IMR-90 (cell line): ENCODE data around the gene CCL11. TPM values are rescaled to one million over a fixed set of nuclear protein-coding genes. Genes with fewer than 3 reads are reported as not detected.

Source experiments
- ATAC-seq: fragments of 200-7000 bp; cut with Tn5 transposase; 2 replicates; pipeline ENCODE4 v1.9.1; 2020; ENCODE audit warnings: low read depth, mild to moderate bottlenecking, moderate library complexity
- BruUV-seq: library from RNA; stranded (reverse); fragments of 400-500 nt; replicated peaks from 2 replicates; lab custom pipeline; 2021; lab: Mats Ljungman, UMichigan
- CTCF ChIA-PET: fragments of 300-600 bp; formaldehyde crosslinking; extraction: SDS; loops from one replicate; lab custom pipeline; 2021; ENCODE audit warnings: antibody characterized with exemption; lab: Yijun Ruan, JAX
- POLR2A ChIA-PET: fragments of 300-600 bp; sonication (Branson Sonifier 250); formaldehyde crosslinking; loops from one replicate; lab custom pipeline; 2022; ENCODE audit warnings: antibody characterized with exemption; ENCODE audit not compliant: unreplicated experiment; lab: Charles Lee
- DNase-seq: peaks from one replicate; pipeline ENCODE4 v3.0.0; 2013
- H2AFZ ChIP-seq: replicated peaks from 2 replicates; pipeline ENCODE3; 2013; ENCODE audit warnings: low read length, mild to moderate bottlenecking; ENCODE audit not compliant: poor library complexity
- H2AK5ac ChIP-seq: 2 replicates; pipeline ENCODE4 v1.6.1; 2013; ENCODE audit warnings: low read depth, low read length, inconsistent platforms
- H2AK9ac ChIP-seq: replicated peaks from 2 replicates; pipeline ENCODE3; 2013; ENCODE audit warnings: mild to moderate bottlenecking, low read depth, low read length, moderate library complexity; ENCODE audit not compliant: poor library complexity
- H2BK120ac ChIP-seq: 2 replicates; pipeline ENCODE4 v1.6.1; 2013; ENCODE audit warnings: low read depth, low read length, inconsistent platforms
- H2BK15ac ChIP-seq: 3 replicates; pipeline ENCODE4 v1.6.1; 2013; ENCODE audit warnings: low read depth, low read length, inconsistent platforms
- H2BK20ac ChIP-seq: 2 replicates; pipeline ENCODE4 v1.6.1; 2013; ENCODE audit warnings: low read depth, mild to moderate bottlenecking, inconsistent platforms, low read length, moderate library complexity
- H2BK5ac ChIP-seq: 2 replicates; pipeline ENCODE4 v1.6.1; 2013; ENCODE audit warnings: mild to moderate bottlenecking, low read depth, low read length, inconsistent platforms; ENCODE audit not compliant: poor library complexity, severe bottlenecking
- H3K14ac ChIP-seq: replicated peaks from 2 replicates; pipeline ENCODE4 v1.6.1; 2013; ENCODE audit warnings: low read depth, low read length, inconsistent platforms
- H3K18ac ChIP-seq: 2 replicates; pipeline ENCODE4 v1.6.1; 2013; ENCODE audit warnings: low read depth, low read length, control low read depth
- H3K23ac ChIP-seq: 2 replicates; pipeline ENCODE4 v1.6.1; 2013; ENCODE audit warnings: low read depth, low read length, inconsistent platforms
- H3K27ac ChIP-seq: 2 replicates; pipeline ENCODE4 v1.5.1; 2013; ENCODE audit warnings: mild to moderate bottlenecking, control low read depth, low read length; ENCODE audit not compliant: insufficient read depth
- H3K27me3 ChIP-seq: 2 replicates; pipeline ENCODE4 v1.6.1; 2013; ENCODE audit warnings: low read length; ENCODE audit not compliant: control insufficient read depth, insufficient read depth
- H3K36me3 ChIP-seq: 2 replicates; pipeline ENCODE4 v1.6.1; 2013; ENCODE audit warnings: low read length, mixed read lengths; ENCODE audit not compliant: control insufficient read depth, insufficient read depth
- H3K4ac ChIP-seq: 2 replicates; pipeline ENCODE4 v1.6.1; 2013; ENCODE audit warnings: low read depth, low read length, inconsistent platforms
- H3K4me1 ChIP-seq: 2 replicates; pipeline ENCODE4 v1.6.1; 2013; ENCODE audit warnings: low read length, mixed read lengths; ENCODE audit not compliant: control insufficient read depth, insufficient read depth
- H3K4me2 ChIP-seq: 2 replicates; pipeline ENCODE4 v1.6.1; 2013; ENCODE audit warnings: low read depth, mild to moderate bottlenecking, control low read depth, low read length, moderate library complexity
- H3K4me3 ChIP-seq: 2 replicates; pipeline ENCODE4 v1.5.1; 2013; ENCODE audit warnings: low read depth, mild to moderate bottlenecking, control low read depth, low read length, moderate library complexity; ENCODE audit not compliant: insufficient read depth
- H3K56ac ChIP-seq: 2 replicates; pipeline ENCODE4 v1.6.1; 2013; ENCODE audit warnings: low read length, inconsistent platforms; ENCODE audit not compliant: insufficient read depth; ENCODE audit errors: extremely low read depth
- H3K79me1 ChIP-seq, 2 experiments: 2 replicates each; pipeline ENCODE4 v1.6.1; 2013; ENCODE audit warnings: low read length in 2 of 2, inconsistent platforms in 1 of 2, low read depth in 1 of 2
- H3K9ac ChIP-seq: 2 replicates; pipeline ENCODE4 v1.6.1; 2013; ENCODE audit warnings: low read depth, low read length, control low read depth
- H3K9me1 ChIP-seq: 2 replicates; pipeline ENCODE4 v1.6.1; 2013; ENCODE audit warnings: low read length, inconsistent platforms; ENCODE audit not compliant: insufficient read depth
- H3K9me3 ChIP-seq: 2 replicates; pipeline ENCODE4 v1.6.1; 2013; ENCODE audit warnings: low read length; ENCODE audit not compliant: control insufficient read depth, insufficient read depth
- H4K20me1 ChIP-seq: 2 replicates; pipeline ENCODE4 v1.6.1; 2013; ENCODE audit warnings: low read length, inconsistent platforms; ENCODE audit not compliant: insufficient read depth
- H4K5ac ChIP-seq: 2 replicates; pipeline ENCODE4 v1.6.1; 2013; ENCODE audit warnings: mild to moderate bottlenecking, low read depth, low read length, control low read depth
- H4K8ac ChIP-seq, 2 experiments: 2 replicates each; pipeline ENCODE4 v1.6.1; 2013; ENCODE audit warnings: low read depth in 2 of 2, low read length in 2 of 2, control low read depth in 1 of 2, inconsistent platforms in 1 of 2
- H4K91ac ChIP-seq: 2 replicates; pipeline ENCODE4 v1.6.1; 2013; ENCODE audit warnings: low read depth, low read length, inconsistent platforms; ENCODE audit not compliant: insufficient read depth
- CEBPB ChIP-seq: IDR thresholded peaks from 2 replicates; pipeline ENCODE4 v1.6.1; 2012; ENCODE audit warnings: low read depth, low read length, improper control_type of control experiment
- CHD1 ChIP-seq: IDR thresholded peaks from 2 replicates; pipeline ENCODE4 v1.6.1; 2012; ENCODE audit warnings: low read depth, low read length, improper control_type of control experiment
- CTCF ChIP-seq: conservative IDR thresholded peaks from 2 replicates; pipeline ENCODE4 v1.5.1; 2012; ENCODE audit warnings: mild to moderate bottlenecking, low read depth, low read length, improper control_type of control experiment
- MAFK ChIP-seq: IDR thresholded peaks from 2 replicates; pipeline ENCODE4 v1.6.1; 2012; ENCODE audit warnings: low read depth, low read length, improper control_type of control experiment
- MXI1 ChIP-seq: IDR thresholded peaks from 2 replicates; pipeline ENCODE4 v1.6.1; 2012; ENCODE audit warnings: low read depth, mild to moderate bottlenecking, low read length, moderate library complexity, borderline replicate concordance
- NFE2L2 ChIP-seq: fragments of 150-350 bp; IDR thresholded peaks from 2 replicates; pipeline ENCODE4 v1.6.1; 2016; ENCODE audit warnings: low read depth, mild to moderate bottlenecking, low read length
- WGBS, 2 experiments: methylation state at CpG; one replicate each; pipeline versions ENCODE4 v1.1.5 to v1.1.7; 2013; ENCODE audit warnings: missing lambda C conversion rate in 2 of 2; ENCODE audit not compliant: insufficient read length in 1 of 2; ENCODE audit errors: extremely low coverage in 2 of 2; 5-methylcytosine and 5-hydroxymethylcytosine counted together
- dilution Hi-C: fragments of 300-500 bp; cut with HindIII; formaldehyde crosslinking; loops from one replicate; pipeline ENCODE4 v1.14.3; 2018; ENCODE audit warnings: low sequenced_read_pairs; ENCODE audit not compliant: unreplicated experiment
- in situ Hi-C: fragments of 300-500 bp; cut with MboI; formaldehyde crosslinking; loops from 3 replicates; pipeline ENCODE4 v1.14.3; 2019; ENCODE audit warnings: low sequenced_read_pairs, inconsistent platforms, mixed read lengths
- intact Hi-C: fragments of 100-400 bp; cut with micrococcal nuclease; formaldehyde crosslinking; loops from 2 replicates; pipeline ENCODE4 v1.10.0; 2022
- polyA plus RNA-seq, 3 experiments: library from polyadenylated mRNA; depleted of rRNA; stranded (reverse); fragments of >200 nt; gene quantifications; 2 replicates each; pipeline ENCODE4 v1.2.3, GENCODE V29; 2012; ENCODE audit warnings: low replicate concordance in 1 of 3
- total RNA-seq: library from RNA; depleted of rRNA; stranded (reverse); fragments of >200 nt; gene quantifications from 2 replicates; pipeline ENCODE4 v1.2.3, GENCODE V29; 2012

The CCL11 gene
- total and polyA plus RNA-seq, 2 of the 4 experiments (the other 2 are of a cell fraction) = not detected

- Histone ChIP-seq H3K56ac (no peak overlapping the region), H3K18ac (peak overlapping the region; percentile 91; the same call in 1 of the 2 replicates), H4K91ac (peak overlapping the region; percentile 75; the same call in 1 of the 2 replicates), H3K36me3 (no peaks in the 10 kb centered on the region), H3K9me1 (peaks cover 14% of the 10 kb centered on the region), H2BK15ac (peak overlapping the region; percentile 90; the same call in 2 of the 3 replicates), H3K9me3 (no peaks in the 10 kb centered on the region), H2BK20ac (peak overlapping the region; percentile 77), H2AK5ac (peak overlapping the region; percentile 80), H3K27me3 (no peaks in the 10 kb centered on the region), H3K4ac (peak overlapping the region; percentile 72; the same call in 1 of the 2 replicates), H2BK5ac (peak overlapping the region; percentile 44), H4K5ac (peak overlapping the region; percentile 32; the same call in 1 of the 2 replicates), H2BK120ac (peak overlapping the region; percentile 89), H3K4me3 (no peak overlapping the region), H3K23ac (no peak overlapping the region), H4K8ac (peak overlapping the region; percentile 41 to 49; a peak in 3 of 4 replicates), H3K14ac (peak overlapping the region; percentile 30), H3K4me2 (no peak overlapping the region), H3K27ac (no peak overlapping the region), H3K9ac (no peak overlapping the region), H4K20me1 (no peaks in the 10 kb centered on the region), H2AK9ac (no peak overlapping the region), H2AFZ (peak overlapping the region; percentile 78), H3K79me1 (no peaks in the 10 kb centered on the region), H3K4me1 (peaks cover 21% of the 10 kb centered on the region)
- BruUV-seq = no TSS peak
- DNase-seq (no peak), ATAC-seq (no peak)
- no CpG with 5 or more reads among the region's 2 CpGs for WGBS, 2 experiments
- in situ Hi-C loops = no loop called here
- intact Hi-C loops = no loop called here
- ChIA-PET POLR2A (no interaction called here), CTCF (interaction anchor here (1.0 to 1.2 kb wide), 2 partner anchors 24 to 62 kb away, joined by 3 to 4 read pairs; no protein-coding TSS in a partner anchor)
- dilution Hi-C loops = no loop called here
- TF ChIP-seq CHD1 (no peak), MXI1 (no peak), NFE2L2 (no peak), CTCF (no peak), MAFK (no peak), CEBPB (no peak)
These were observed 13.5 kb downstream of the CCL11 start for GRCh38 chr17:34299027-34299426.
